Measurements from ENCODE around the gene CYP24A1.

The CYP24A1 gene

DNA sequence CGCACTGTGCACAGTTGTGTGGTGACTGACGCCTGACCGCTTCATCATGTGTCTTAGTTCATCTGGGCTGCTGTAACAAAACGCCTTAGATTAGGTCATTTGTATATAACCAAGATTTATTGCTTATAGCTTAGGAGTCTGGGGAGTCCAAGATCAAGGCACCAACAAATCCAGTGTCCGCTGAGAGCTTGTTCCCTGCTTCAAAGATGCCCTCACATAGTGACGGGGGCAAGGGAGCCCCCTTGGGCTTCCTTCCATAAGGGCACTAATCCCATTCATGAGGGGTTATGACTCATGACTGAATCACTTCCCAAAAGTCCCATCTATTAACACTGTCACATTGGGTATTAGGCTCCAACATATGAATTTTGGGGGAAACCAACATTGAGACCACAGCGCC lies 34.6 kb downstream of the CYP24A1 start:
- Histone ChIP-seq H3K79me2 (ENCODE audit: control insufficient read depth, low read length) (no peaks in the 10 kb centered on the region), H3K4me2 (ENCODE audit: low read length) (no peak overlapping the region), H3K4me3 (ENCODE audit: low read length) (no peak overlapping the region), H3K4me1 (ENCODE audit: control insufficient read depth, low read length) (no peaks in the 10 kb centered on the region), H3K27ac (ENCODE audit: low read depth, low read length) (no peak overlapping the region), H3K9me2 (replicated peaks; ENCODE audit: control insufficient read depth, low read length) (no peaks in the 10 kb centered on the region), H4K20me1 (ENCODE audit: control insufficient read depth, insufficient read depth, low read depth, low read length) (no peaks in the 10 kb centered on the region), H3K27me3 (ENCODE audit: control insufficient read depth, low read length) (0 out of 2 replicates have a peak, but pooled peaks cover 2% of the 10 kb centered on the region), H3F3A (ENCODE audit: control insufficient read depth, insufficient read depth) (no peaks in the 10 kb centered on the region), H3K9me3 (ENCODE audit: control insufficient read depth, insufficient read depth, low read length) (no peaks in the 10 kb centered on the region), H3K36me3 (ENCODE audit: control insufficient read depth, low read length) (no peaks in the 10 kb centered on the region)
- TF ChIP-seq, protein P1, sequence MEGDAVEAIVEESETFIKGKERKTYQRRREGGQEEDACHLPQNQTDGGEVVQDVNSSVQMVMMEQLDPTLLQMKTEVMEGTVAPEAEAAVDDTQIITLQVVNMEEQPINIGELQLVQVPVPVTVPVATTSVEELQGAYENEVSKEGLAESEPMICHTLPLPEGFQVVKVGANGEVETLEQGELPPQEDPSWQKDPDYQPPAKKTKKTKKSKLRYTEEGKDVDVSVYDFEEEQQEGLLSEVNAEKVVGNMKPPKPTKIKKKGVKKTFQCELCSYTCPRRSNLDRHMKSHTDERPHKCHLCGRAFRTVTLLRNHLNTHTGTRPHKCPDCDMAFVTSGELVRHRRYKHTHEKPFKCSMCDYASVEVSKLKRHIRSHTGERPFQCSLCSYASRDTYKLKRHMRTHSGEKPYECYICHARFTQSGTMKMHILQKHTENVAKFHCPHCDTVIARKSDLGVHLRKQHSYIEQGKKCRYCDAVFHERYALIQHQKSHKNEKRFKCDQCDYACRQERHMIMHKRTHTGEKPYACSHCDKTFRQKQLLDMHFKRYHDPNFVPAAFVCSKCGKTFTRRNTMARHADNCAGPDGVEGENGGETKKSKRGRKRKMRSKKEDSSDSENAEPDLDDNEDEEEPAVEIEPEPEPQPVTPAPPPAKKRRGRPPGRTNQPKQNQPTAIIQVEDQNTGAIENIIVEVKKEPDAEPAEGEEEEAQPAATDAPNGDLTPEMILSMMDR (IDR thresholded peaks at IDR 0.05; ENCODE audit: low read depth, low read length, poor library complexity, severe bottlenecking): no peak
- TF ChIP-seq EZH2phosphoT487 (IDR thresholded peaks at IDR 0.05; ENCODE audit: borderline replicate concordance, low read length): no peak

DNA sequence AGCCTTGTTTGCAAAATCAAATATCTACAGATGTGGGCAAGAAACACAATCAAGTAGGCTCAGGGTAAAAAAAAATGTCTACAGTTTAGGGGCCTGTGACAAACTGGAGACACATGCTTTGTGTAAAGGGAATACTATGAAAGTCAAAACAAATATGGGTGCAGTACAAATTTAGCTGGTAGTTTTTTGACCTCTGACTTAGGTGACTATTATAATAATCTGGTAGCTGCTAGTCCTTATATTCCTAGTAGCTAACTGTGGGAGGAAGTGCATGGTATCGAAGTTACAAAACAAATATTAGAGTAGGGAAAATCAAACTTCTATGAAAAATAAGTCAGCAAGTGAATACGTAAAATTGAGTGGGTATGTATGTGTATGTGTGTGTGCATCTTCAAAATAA lies 35.4 kb downstream of the CYP24A1 start:
- Histone ChIP-seq H3K4me2 (ENCODE audit: low read length) (no peak overlapping the region), H3K4me1 (ENCODE audit: control insufficient read depth, low read length) (no peaks in the 10 kb centered on the region), H3K79me2 (ENCODE audit: control insufficient read depth, low read length) (no peaks in the 10 kb centered on the region), H3K27ac (ENCODE audit: low read depth, low read length) (no peak overlapping the region), H3K4me3 (ENCODE audit: low read length) (no peak overlapping the region), H3K9me3 (ENCODE audit: control insufficient read depth, insufficient read depth, low read length) (no peaks in the 10 kb centered on the region), H4K20me1 (ENCODE audit: control insufficient read depth, insufficient read depth, low read depth, low read length) (no peaks in the 10 kb centered on the region), H3K36me3 (ENCODE audit: control insufficient read depth, low read length) (no peaks in the 10 kb centered on the region), H3K9me2 (replicated peaks; ENCODE audit: control insufficient read depth, low read length) (no peaks in the 10 kb centered on the region), H3F3A (ENCODE audit: control insufficient read depth, insufficient read depth) (no peaks in the 10 kb centered on the region), H3K27me3 (ENCODE audit: control insufficient read depth, low read length) (0 out of 2 replicates have a peak, but pooled peaks cover 2% of the 10 kb centered on the region)
- no peak for TF ChIP-seq EZH2phosphoT487 (IDR thresholded peaks at IDR 0.05; ENCODE audit: borderline replicate concordance, low read length)
- TF ChIP-seq, protein P1 (IDR thresholded peaks at IDR 0.05; ENCODE audit: low read depth, low read length, poor library complexity, severe bottlenecking): no peak

DNA sequence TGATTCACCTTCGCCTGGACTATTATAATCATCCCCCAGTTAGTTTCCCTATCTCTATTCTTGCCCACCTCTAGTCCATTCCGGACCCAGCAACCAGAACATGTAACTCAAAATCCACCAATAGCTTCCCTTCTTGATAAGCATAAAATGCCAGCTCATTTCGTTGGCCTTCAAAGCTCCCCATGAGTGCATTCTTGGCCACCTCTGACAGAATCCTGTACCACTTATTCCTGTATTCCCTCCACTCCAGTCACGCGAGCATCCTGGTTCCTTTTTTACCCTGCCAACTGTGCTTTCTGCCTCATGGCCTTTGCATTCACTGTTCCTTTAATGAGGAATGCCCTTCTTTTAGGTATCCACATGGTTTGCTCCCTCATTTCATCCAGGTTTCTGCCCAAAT lies 36.7 kb downstream of the CYP24A1 start:
- peaks cover 6% of the 10 kb centered on the region for H3K4me1 ChIP-seq (ENCODE audit: control insufficient read depth, low read length)
- no peaks in the 10 kb centered on the region for H3K79me2 ChIP-seq (ENCODE audit: control insufficient read depth, low read length)
- H3F3A ChIP-seq (ENCODE audit: control insufficient read depth, insufficient read depth): no peaks in the 10 kb centered on the region
- no peak overlapping the region for H3K4me3 ChIP-seq (ENCODE audit: low read length)
- H3K9me2 ChIP-seq (replicated peaks; ENCODE audit: control insufficient read depth, low read length): no peaks in the 10 kb centered on the region
- no peaks in the 10 kb centered on the region for H3K36me3 ChIP-seq (ENCODE audit: control insufficient read depth, low read length)
- H3K27ac ChIP-seq (ENCODE audit: low read depth, low read length): no peak overlapping the region
- H4K20me1 ChIP-seq (ENCODE audit: control insufficient read depth, insufficient read depth, low read depth, low read length): no peaks in the 10 kb centered on the region
- no peaks in the 10 kb centered on the region for H3K9me3 ChIP-seq (ENCODE audit: control insufficient read depth, insufficient read depth, low read length)
- no peaks in the 10 kb centered on the region for H3K27me3 ChIP-seq (ENCODE audit: control insufficient read depth, low read length)
- H3K4me2 ChIP-seq (ENCODE audit: low read length): no peak overlapping the region
- no peak for TF ChIP-seq EZH2phosphoT487 (IDR thresholded peaks at IDR 0.05; ENCODE audit: borderline replicate concordance, low read length)
- TF ChIP-seq, protein P1 (IDR thresholded peaks at IDR 0.05; ENCODE audit: low read depth, low read length, poor library complexity, severe bottlenecking): no peak
